ENCODE results near the gene GNAI2. TPM values are rescaled to one million over a fixed set of nuclear protein-coding genes. Genes with fewer than 3 reads are reported as not detected.
A peak's percentile ranks its signal among the peaks of the same experiment; 100 is the strongest.

GNAI2 gene
- total RNA-seq, 1 donor = 265 TPM

DNA sequence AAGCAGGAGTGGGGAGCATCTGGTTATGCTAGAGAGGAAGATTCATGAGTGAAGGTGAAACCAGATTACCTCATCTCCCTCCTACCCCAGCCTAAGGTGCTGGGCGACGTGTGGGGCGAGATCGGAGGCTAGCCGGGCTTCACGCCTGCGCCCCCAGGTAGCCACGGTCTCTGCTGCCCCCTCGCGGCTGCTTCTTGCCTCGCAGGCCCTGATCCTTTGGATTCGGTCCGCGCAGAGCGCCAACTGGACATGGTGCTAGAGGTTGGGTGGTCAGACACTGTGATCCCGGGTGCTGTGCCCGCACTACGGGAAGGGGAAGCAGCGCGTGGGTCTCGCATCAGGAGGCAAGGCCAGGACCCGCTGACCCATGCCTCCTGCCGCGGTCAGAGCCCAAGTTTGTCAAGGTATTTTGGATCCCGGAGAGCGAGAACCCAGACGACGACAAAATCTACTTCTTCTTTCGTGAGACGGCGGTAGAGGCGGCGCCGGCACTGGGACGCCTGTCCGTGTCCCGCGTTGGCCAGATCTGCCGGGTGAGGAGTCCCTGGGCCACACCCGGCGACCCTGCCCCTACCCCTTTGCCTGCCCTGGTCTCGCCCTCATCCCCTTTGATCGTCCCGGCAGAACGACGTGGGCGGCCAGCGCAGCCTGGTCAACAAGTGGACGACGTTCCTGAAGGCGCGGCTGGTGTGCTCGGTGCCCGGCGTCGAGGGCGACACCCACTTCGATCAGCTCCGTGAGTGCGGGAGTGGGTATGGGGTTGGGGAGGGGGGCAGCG lies 37.1 kb downstream of the GNAI2 start:
- peak; percentile 67 for DNase-seq (ENCODE audit: low read depth)
- peak; percentile 94 for TF ChIP-seq CTCF (IDR thresholded peaks at IDR 0.05; ENCODE audit: insufficient read depth, low read depth, low read length)
- H3K4me3 ChIP-seq (ENCODE audit: low read depth, low read length) = peak overlapping the region; percentile 36

GRCh38 chr3:50273689-50274065 lies 37.7 kb downstream of the GNAI2 start:
- TF ChIP-seq CTCF (IDR thresholded peaks at IDR 0.05; ENCODE audit: insufficient read depth, low read depth, low read length) = no peak
- no peak for DNase-seq (ENCODE audit: low read depth)
- no peak overlapping the region for H3K4me3 ChIP-seq (ENCODE audit: low read depth, low read length)

GRCh38 chr3:50274371-50275104 lies 38.5 kb downstream of the GNAI2 start:
- peak; percentile 75 for TF ChIP-seq CTCF (IDR thresholded peaks at IDR 0.05; ENCODE audit: insufficient read depth, low read depth, low read length)
- H3K4me3 ChIP-seq (ENCODE audit: low read depth, low read length) = no peak overlapping the region
- DNase-seq (ENCODE audit: low read depth) = peak; percentile 63

DNA sequence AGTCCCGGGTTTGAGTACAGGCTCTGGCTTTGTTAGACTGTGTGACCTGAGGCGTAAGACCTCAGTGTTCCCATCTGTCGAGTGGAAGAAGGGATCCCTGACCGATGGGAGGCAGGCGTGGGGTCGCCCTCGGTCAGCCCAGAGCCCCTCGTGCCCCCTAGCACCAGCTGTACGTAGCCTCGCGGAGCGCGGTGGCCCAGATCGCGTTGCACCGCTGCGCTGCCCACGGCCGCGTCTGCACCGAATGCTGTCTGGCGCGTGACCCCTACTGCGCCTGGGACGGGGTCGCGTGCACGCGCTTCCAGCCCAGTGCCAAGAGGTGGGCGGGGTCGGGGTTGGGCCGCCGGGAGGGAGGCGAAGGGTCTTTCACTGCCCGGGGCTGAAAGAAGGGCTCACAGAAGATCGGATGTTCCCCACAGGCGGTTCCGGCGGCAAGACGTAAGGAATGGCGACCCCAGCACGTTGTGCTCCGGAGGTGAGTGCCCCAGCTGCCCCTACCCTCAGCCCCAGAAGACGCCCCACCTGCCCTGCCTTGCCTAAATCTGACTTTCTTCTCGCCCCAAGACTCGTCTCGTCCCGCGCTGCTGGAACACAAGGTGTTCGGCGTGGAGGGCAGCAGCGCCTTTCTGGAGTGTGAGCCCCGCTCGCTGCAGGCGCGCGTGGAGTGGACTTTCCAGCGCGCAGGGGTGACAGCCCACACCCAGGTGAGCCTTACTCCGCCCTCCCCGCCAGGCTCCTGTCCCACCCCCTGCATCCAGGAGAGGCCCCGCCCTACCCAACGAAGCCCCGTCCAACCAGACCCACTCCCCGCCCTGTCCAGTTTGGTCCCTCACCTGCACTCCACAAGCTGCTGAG lies 39.4 kb downstream of the GNAI2 start:
- H3K4me3 ChIP-seq (ENCODE audit: low read depth, low read length) = no peak overlapping the region
- no peak for DNase-seq (ENCODE audit: low read depth)
- TF ChIP-seq CTCF (IDR thresholded peaks at IDR 0.05; ENCODE audit: insufficient read depth, low read depth, low read length) = no peak

GRCh38 chr3:50275996-50276761 lies 40.2 kb downstream of the GNAI2 start:
- TF ChIP-seq CTCF (IDR thresholded peaks at IDR 0.05; ENCODE audit: insufficient read depth, low read depth, low read length) = no peak
- H3K4me3 ChIP-seq (ENCODE audit: low read depth, low read length) = no peak overlapping the region
- DNase-seq (ENCODE audit: low read depth) = no peak

GRCh38 chr3:50276762-50277101 lies 40.7 kb downstream of the GNAI2 start:
- DNase-seq (ENCODE audit: low read depth) = no peak
- TF ChIP-seq CTCF (IDR thresholded peaks at IDR 0.05; ENCODE audit: insufficient read depth, low read depth, low read length) = no peak
- H3K4me3 ChIP-seq (ENCODE audit: low read depth, low read length) = no peak overlapping the region
